Loucy (cell line): ENCODE results near the gene TM2D1.

Experiments used
- H2AFZ ChIP-seq: fragments of 200-600 bp; sonication (generic); 2 replicates; pipeline ENCODE4 v1.6.0; 2016; ENCODE audit warnings: antibody characterized with exemption, mild to moderate bottlenecking, low read length, moderate library complexity
- H3F3A ChIP-seq: fragments of 200-600 bp; 2 replicates; pipeline ENCODE4 v1.6.0; 2016; ENCODE audit warnings: antibody characterized with exemption, low read depth, mild to moderate bottlenecking
- H3K27me3 ChIP-seq: fragments of 200-600 bp; sonication (generic); 2 replicates; pipeline ENCODE4 v1.6.1; 2014; ENCODE audit warnings: low read length, mild to moderate bottlenecking; ENCODE audit not compliant: insufficient read depth, poor library complexity, severe bottlenecking
- H3K36me3 ChIP-seq: fragments of 200-600 bp; sonication (generic); 2 replicates; pipeline ENCODE4 v1.6.1; 2016; ENCODE audit warnings: low read length; ENCODE audit not compliant: insufficient read depth
- H3K4me1 ChIP-seq: fragments of 200-600 bp; sonication (generic); 2 replicates; pipeline ENCODE4 v1.5.1; 2014; ENCODE audit warnings: low read length, mild to moderate bottlenecking; ENCODE audit not compliant: insufficient read depth, poor library complexity, severe bottlenecking
- H3K4me2 ChIP-seq: fragments of 200-600 bp; sonication (generic); 2 replicates; pipeline ENCODE4 v1.6.0; 2014; ENCODE audit warnings: antibody characterized with exemption, low read length, low read depth, mild to moderate bottlenecking; ENCODE audit not compliant: poor library complexity, severe bottlenecking
- H3K4me3 ChIP-seq: fragments of 200-600 bp; sonication (generic); 2 replicates; pipeline ENCODE4 v1.5.1; 2014; ENCODE audit warnings: low read length, mild to moderate bottlenecking, mixed read lengths; ENCODE audit not compliant: poor library complexity, severe bottlenecking
- H3K79me2 ChIP-seq: fragments of 200-600 bp; sonication (generic); 2 replicates; pipeline ENCODE4 v1.6.1; 2014; ENCODE audit warnings: low read length; ENCODE audit not compliant: insufficient read depth
- H3K9ac ChIP-seq: fragments of 200-600 bp; sonication (generic); 2 replicates; pipeline ENCODE4 v1.6.0; 2014; ENCODE audit warnings: mild to moderate bottlenecking, low read depth, low read length, moderate library complexity; ENCODE audit not compliant: poor library complexity, severe bottlenecking
- H3K9me2 ChIP-seq: fragments of 200-600 bp; sonication (generic); replicated peaks from 2 replicates; pipeline ENCODE4 v1.6.1; 2016; ENCODE audit warnings: low read depth, low read length, mixed read lengths
- H3K9me3 ChIP-seq: fragments of 200-600 bp; sonication (generic); 2 replicates; pipeline ENCODE4 v1.6.1; 2014; ENCODE audit warnings: mild to moderate bottlenecking, antibody characterized with exemption, low read length, low read depth; ENCODE audit not compliant: insufficient read depth
- H4K20me1 ChIP-seq: fragments of 200-600 bp; sonication (generic); 2 replicates; pipeline ENCODE4 v1.6.0; 2014; ENCODE audit warnings: antibody characterized with exemption, low read length, mild to moderate bottlenecking; ENCODE audit not compliant: insufficient read depth, poor library complexity, severe bottlenecking
- EZH2phosphoT487 ChIP-seq: fragments of 200-600 bp; IDR thresholded peaks from 2 replicates; pipeline ENCODE4 v1.6.1; 2018; ENCODE audit warnings: antibody characterized with exemption, mild to moderate bottlenecking, moderate library complexity, borderline replicate concordance
- TF ChIP-seq, protein P1 (sequence below): fragments of 200-600 bp; sonication (generic); conservative IDR thresholded peaks from 2 replicates; pipeline ENCODE4 v1.5.1; 2014; ENCODE audit warnings: mild to moderate bottlenecking, antibody characterized with exemption, low read length

TM2D1 gene

DNA sequence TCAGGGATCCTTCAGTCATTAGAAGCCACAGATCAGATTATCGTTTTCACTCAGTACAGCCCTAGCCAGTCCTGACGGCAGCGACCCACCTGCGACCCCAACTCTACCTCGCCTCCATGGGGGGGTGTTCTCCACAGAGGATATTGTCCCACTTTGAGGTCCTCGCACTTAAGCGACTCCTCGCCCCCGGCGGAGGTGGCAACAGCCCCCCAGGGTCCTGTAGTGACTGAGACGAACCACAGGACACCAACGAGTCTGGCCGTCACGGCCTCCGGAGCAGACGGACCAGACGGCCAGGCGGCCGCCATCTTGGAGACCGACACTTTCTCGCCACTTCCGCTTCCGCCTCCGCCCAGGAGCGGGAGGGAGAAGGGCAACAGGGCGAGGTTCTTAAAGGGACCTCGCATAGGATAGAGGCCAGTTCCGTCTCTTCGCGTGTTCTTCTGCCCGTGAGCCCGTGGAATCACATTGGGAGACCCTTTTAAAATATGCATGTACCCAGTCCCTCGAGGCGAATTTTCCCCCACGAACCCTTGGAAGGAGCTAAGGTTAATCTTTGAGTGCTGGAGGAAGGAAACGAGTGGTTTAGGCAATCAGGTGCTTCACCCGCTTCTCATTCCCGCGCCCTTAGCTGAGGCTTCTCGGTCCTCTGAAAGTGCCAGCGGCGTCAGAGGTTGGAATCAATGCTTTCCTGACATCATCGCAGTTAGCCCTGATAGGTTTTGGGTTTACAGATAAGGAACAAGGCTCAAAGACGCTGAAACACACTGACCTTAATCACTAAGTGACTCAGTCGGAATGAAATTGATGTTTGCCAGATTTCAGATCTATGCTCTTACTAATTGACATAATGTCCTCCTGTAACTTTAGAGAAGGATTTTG, at the start of gene TM2D1:
Gene TM2D1 (minus strand): TSS at position 329 of the 882 bp plus-strand sequence. CDS start 21 bp downstream, at position 308.
- peak within 1 kb of the TSS; percentile 91 for H3K9ac ChIP-seq
- H3K9me3 ChIP-seq: no peaks in the 10 kb centered on the region
- H3K79me2 ChIP-seq: peaks cover 39% of the 10 kb centered on the region
- peak within 1 kb of the TSS; percentile 92 for H3K4me3 ChIP-seq
- H3K27me3 ChIP-seq: peaks cover 5% of the 10 kb centered on the region
- peak within 1 kb of the TSS; percentile 98 for H2AFZ ChIP-seq
- TF ChIP-seq EZH2phosphoT487: no peak
- TF ChIP-seq, protein P1, sequence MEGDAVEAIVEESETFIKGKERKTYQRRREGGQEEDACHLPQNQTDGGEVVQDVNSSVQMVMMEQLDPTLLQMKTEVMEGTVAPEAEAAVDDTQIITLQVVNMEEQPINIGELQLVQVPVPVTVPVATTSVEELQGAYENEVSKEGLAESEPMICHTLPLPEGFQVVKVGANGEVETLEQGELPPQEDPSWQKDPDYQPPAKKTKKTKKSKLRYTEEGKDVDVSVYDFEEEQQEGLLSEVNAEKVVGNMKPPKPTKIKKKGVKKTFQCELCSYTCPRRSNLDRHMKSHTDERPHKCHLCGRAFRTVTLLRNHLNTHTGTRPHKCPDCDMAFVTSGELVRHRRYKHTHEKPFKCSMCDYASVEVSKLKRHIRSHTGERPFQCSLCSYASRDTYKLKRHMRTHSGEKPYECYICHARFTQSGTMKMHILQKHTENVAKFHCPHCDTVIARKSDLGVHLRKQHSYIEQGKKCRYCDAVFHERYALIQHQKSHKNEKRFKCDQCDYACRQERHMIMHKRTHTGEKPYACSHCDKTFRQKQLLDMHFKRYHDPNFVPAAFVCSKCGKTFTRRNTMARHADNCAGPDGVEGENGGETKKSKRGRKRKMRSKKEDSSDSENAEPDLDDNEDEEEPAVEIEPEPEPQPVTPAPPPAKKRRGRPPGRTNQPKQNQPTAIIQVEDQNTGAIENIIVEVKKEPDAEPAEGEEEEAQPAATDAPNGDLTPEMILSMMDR: no peak
- peaks cover 26% of the 10 kb centered on the region for H3K4me1 ChIP-seq
- H3K4me2 ChIP-seq: peak within 1 kb of the TSS; percentile 93
- H4K20me1 ChIP-seq: peaks cover 18% of the 10 kb centered on the region
- no peaks in the 10 kb centered on the region for H3K9me2 ChIP-seq
- H3F3A ChIP-seq: no peaks in the 10 kb centered on the region
- no peaks in the 10 kb centered on the region for H3K36me3 ChIP-seq

DNA sequence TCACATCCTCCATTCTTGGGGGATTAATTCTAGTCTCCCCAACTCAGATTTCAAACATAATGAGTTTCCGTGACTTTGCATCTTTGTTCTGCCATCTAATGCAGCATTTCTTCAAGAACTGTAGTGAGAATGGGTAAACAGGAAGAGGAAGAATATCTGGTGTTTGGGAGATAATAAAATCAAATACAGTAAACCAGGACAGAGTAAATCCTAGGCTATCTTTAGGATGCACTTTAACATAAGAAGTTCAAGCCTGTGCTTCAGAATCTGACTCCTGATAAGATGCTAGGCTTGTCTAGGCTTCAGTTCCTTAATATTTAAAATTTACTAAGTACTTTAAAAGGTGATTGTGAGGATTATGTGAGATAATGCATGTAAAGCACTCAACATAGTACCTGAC, 45.2 kb upstream of the TM2D1 start:
- H3F3A ChIP-seq: no peaks in the 10 kb centered on the region
- H3K27me3 ChIP-seq: no peaks in the 10 kb centered on the region
- no peaks in the 10 kb centered on the region for H3K4me1 ChIP-seq
- TF ChIP-seq, protein P1: no peak
- TF ChIP-seq EZH2phosphoT487: no peak
- H3K9me3 ChIP-seq: no peaks in the 10 kb centered on the region
- no peaks in the 10 kb centered on the region for H3K9me2 ChIP-seq
- H3K4me3 ChIP-seq: no peak overlapping the region
- no peaks in the 10 kb centered on the region for H3K79me2 ChIP-seq
- H2AFZ ChIP-seq: no peak overlapping the region
- H3K36me3 ChIP-seq: no peaks in the 10 kb centered on the region
- no peak overlapping the region for H3K4me2 ChIP-seq
- H3K9ac ChIP-seq: no peak overlapping the region
- no peaks in the 10 kb centered on the region for H4K20me1 ChIP-seq

DNA sequence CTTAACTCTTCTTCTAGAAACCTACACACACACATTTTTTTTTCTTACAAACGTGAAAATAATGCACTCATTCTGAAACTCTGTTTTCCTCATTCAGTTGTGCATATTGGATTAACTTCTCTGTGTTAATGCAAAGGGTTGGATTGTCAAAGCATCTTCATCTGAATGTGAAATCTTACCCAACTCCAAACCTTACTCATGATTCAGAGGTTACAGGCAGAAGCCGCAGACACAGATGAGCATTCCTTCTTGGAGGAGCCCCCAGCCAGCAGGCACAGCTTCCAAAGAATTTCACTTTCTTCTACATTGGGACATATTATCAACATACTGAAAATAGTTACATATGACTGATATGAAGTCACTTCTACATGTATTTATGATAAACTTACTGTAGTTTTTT, 33.0 kb upstream of the TM2D1 start:
- Histone ChIP-seq H3K4me3 (no peak overlapping the region), H3K9me3 (no peaks in the 10 kb centered on the region), H3K4me1 (no peaks in the 10 kb centered on the region), H3K36me3 (no peaks in the 10 kb centered on the region), H3K9ac (no peak overlapping the region), H4K20me1 (no peaks in the 10 kb centered on the region), H2AFZ (no peak overlapping the region), H3K27me3 (no peaks in the 10 kb centered on the region), H3K4me2 (no peak overlapping the region), H3F3A (no peaks in the 10 kb centered on the region), H3K9me2 (no peaks in the 10 kb centered on the region), H3K79me2 (no peaks in the 10 kb centered on the region)
- TF ChIP-seq EZH2phosphoT487: no peak
- TF ChIP-seq, protein P1: no peak
